Fibroblast of lung (primary cell): ENCODE measurements around the gene CUL1.

Experiments used
- EZH2 ChIP-seq: IDR thresholded peaks from 2 replicates; pipeline ENCODE4 v1.5.1; 2012; ENCODE audit warnings: low read length, control low read depth, mild to moderate bottlenecking; ENCODE audit errors: missing control alignments
- TF ChIP-seq, protein P1 (sequence below), 2 donors: IDR thresholded peaks in 1 of 2; conservative IDR thresholded peaks in 1 of 2; 1 replicate in 1 of 2; 2 replicates in 1 of 2; pipeline ENCODE4 v1.5.1; 2011 to 2012; ENCODE audit warnings: low read length in 2 of 2, control low read depth in 1 of 2, inconsistent platforms in 1 of 2, low read depth in 1 of 2, mild to moderate bottlenecking in 1 of 2

DNA sequence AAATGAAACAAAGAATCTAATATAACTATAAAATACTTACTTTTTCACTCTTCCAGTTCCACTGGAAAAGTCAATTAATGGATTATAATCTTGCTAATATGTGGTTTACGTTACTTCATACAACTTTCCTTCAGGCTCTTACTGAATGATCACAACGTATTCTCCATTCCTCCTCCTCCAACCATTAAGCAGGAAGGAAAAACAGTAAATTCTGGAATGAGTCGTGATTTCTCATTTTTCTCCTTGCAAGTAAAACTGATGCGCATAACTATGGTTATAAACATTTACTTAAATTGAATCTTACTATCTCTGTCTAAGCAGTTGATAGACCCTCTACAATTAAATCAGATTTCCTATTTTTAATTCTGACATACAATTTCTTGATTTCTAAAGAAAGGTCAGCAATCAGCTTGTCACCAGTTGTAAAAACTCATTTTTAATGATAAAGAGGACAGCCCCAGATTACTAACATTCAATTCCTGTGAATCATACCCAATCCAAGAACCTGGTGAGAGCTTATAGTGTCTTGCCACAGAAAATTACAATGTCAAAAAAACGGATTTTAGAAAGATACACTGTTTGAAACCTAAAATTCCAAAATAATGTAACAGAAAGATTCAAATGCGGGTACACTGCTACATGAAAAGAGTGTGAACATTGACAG, 121.1 kb downstream of the CUL1 start:
- TF ChIP-seq, protein P1, sequence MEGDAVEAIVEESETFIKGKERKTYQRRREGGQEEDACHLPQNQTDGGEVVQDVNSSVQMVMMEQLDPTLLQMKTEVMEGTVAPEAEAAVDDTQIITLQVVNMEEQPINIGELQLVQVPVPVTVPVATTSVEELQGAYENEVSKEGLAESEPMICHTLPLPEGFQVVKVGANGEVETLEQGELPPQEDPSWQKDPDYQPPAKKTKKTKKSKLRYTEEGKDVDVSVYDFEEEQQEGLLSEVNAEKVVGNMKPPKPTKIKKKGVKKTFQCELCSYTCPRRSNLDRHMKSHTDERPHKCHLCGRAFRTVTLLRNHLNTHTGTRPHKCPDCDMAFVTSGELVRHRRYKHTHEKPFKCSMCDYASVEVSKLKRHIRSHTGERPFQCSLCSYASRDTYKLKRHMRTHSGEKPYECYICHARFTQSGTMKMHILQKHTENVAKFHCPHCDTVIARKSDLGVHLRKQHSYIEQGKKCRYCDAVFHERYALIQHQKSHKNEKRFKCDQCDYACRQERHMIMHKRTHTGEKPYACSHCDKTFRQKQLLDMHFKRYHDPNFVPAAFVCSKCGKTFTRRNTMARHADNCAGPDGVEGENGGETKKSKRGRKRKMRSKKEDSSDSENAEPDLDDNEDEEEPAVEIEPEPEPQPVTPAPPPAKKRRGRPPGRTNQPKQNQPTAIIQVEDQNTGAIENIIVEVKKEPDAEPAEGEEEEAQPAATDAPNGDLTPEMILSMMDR (conservative IDR thresholded peaks at IDR 0.05 in 1 of 2, IDR thresholded peaks at IDR 0.05 in 1 of 2; ENCODE audit: low read depth in 1 of 2, low read length in 2 of 2): no peak
- no peak for TF ChIP-seq EZH2
